Subcutaneous abdominal adipose tissue (tissue), 5 donors: Measurements from ENCODE around the gene HLA-DOB.

ENCODE experiments used
- H3K27ac ChIP-seq: one replicate; pipeline ENCODE4 v1.7.0; 2013; ENCODE audit warnings: low read depth, mild to moderate bottlenecking, inconsistent platforms, low read length, moderate library complexity
- H3K27me3 ChIP-seq, 5 donors: one replicate each; pipeline ENCODE4 v1.7.0; 2013; ENCODE audit warnings: low read length in 5 of 5, inconsistent platforms in 1 of 5; ENCODE audit not compliant: control insufficient read depth in 5 of 5, insufficient read depth in 4 of 5
- H3K36me3 ChIP-seq, 5 donors: one replicate each; pipeline ENCODE4 v1.7.0; 2013; ENCODE audit warnings: low read length in 5 of 5; ENCODE audit not compliant: control insufficient read depth in 5 of 5, insufficient read depth in 5 of 5
- H3K4me1 ChIP-seq, 5 donors: one replicate each; pipeline ENCODE4 v1.7.0; 2013; ENCODE audit warnings: low read length in 5 of 5, mild to moderate bottlenecking in 3 of 5, moderate library complexity in 1 of 5; ENCODE audit not compliant: control insufficient read depth in 5 of 5, insufficient read depth in 5 of 5
- H3K4me3 ChIP-seq, 5 donors: one replicate each; pipeline ENCODE4 v1.7.0; 2013; ENCODE audit warnings: low read length in 5 of 5, low read depth in 1 of 5
- H3K9ac ChIP-seq, 5 donors: one replicate each; pipeline ENCODE4 v1.7.0; 2013; ENCODE audit warnings: low read length in 5 of 5, mild to moderate bottlenecking in 4 of 5, moderate library complexity in 3 of 5
- H3K9me3 ChIP-seq, 5 donors: one replicate each; pipeline ENCODE4 v1.7.0; 2013; ENCODE audit warnings: low read length in 5 of 5; ENCODE audit not compliant: control insufficient read depth in 5 of 5
- donor health status: healthy.
- donor health status: healthy.
- donor health status: healthy.
- donor health status: healthy.
- donor health status: healthy.

The HLA-DOB gene

GRCh38 chr6:32843979-32844838 lies 27.4 kb upstream of the HLA-DOB start, which contains the start of gene PSMB8:
Gene PSMB8, minus strand, starts transcription at chr6:32844047. Its CDS starts 51 bp downstream, at chr6:32843996.
- Histone ChIP-seq H3K9me3 (no peaks in the 10 kb centered on the region), H3K4me1 (peaks cover 0 to 58% (median 34%) of the 10 kb centered on the region in 5 donors), H3K27me3 (no peaks in the 10 kb centered on the region), H3K9ac (peak within 1 kb of the TSS; percentile 75 to 93 (median 81)), H3K4me3 (peak within 1 kb of the TSS; percentile 77 to 94 (median 91)), H3K27ac (peak within 1 kb of the TSS; percentile 96), H3K36me3 (peaks cover 5 to 64% (median 49%) of the 10 kb centered on the region in 5 donors)

GRCh38 chr6:32843331-32843978 lies 26.7 kb upstream of the HLA-DOB start:
- peak overlapping the region; percentile 96 for H3K27ac ChIP-seq
- peak overlapping the region; percentile 75 to 93 (median 81) for H3K9ac ChIP-seq
- peaks cover 5 to 56% (median 41%) of the 10 kb centered on the region in 5 donors for H3K36me3 ChIP-seq
- H3K4me1 ChIP-seq = peaks cover 0 to 61% (median 36%) of the 10 kb centered on the region in 5 donors
- no peaks in the 10 kb centered on the region for H3K9me3 ChIP-seq
- peak overlapping the region; percentile 77 to 94 (median 91) for H3K4me3 ChIP-seq
- no peaks in the 10 kb centered on the region for H3K27me3 ChIP-seq

- Histone ChIP-seq H3K36me3 (peaks cover 0 to 49% (median 34%) of the 10 kb centered on the region in 5 donors), H3K4me3 (peak overlapping the region in 3 of 5 donors; percentile 77 to 94 (median 91)), H3K4me1 (peaks cover 0 to 61% (median 41%) of the 10 kb centered on the region in 5 donors), H3K9ac (peak overlapping the region in 1 of 5 donors; percentile 38), H3K27ac (no peak overlapping the region), H3K27me3 (no peaks in the 10 kb centered on the region), H3K9me3 (no peaks in the 10 kb centered on the region)
Observed at GRCh38 chr6:32842690-32843089, 25.9 kb upstream of the HLA-DOB start.

- Histone ChIP-seq H3K9ac (no peak overlapping the region), H3K36me3 (peaks cover 0 to 43% (median 29%) of the 10 kb centered on the region in 5 donors), H3K9me3 (no peaks in the 10 kb centered on the region), H3K27me3 (no peaks in the 10 kb centered on the region), H3K4me3 (peak overlapping the region in 2 of 5 donors; percentile 77 to 94), H3K27ac (peak overlapping the region; percentile 5), H3K4me1 (peaks cover 0 to 64% (median 44%) of the 10 kb centered on the region in 5 donors)
Observed at GRCh38 chr6:32842021-32842650, 25.3 kb upstream of the HLA-DOB start.

- H3K4me3 ChIP-seq = no peak overlapping the region
- H3K36me3 ChIP-seq = peaks cover 0 to 37% (median 18%) of the 10 kb centered on the region in 5 donors
- no peak overlapping the region for H3K9ac ChIP-seq
- H3K27ac ChIP-seq = no peak overlapping the region
- no peaks in the 10 kb centered on the region for H3K9me3 ChIP-seq
- H3K27me3 ChIP-seq = no peaks in the 10 kb centered on the region
- peaks cover 0 to 52% (median 43%) of the 10 kb centered on the region in 5 donors for H3K4me1 ChIP-seq
Observed at GRCh38 chr6:32840604-32841246, 23.9 kb upstream of the HLA-DOB start.

GRCh38 chr6:32839356-32839755 lies 22.6 kb upstream of the HLA-DOB start:
- no peaks in the 10 kb centered on the region for H3K27me3 ChIP-seq
- H3K4me1 ChIP-seq = peaks cover 0 to 38% (median 31%) of the 10 kb centered on the region in 5 donors
- no peaks in the 10 kb centered on the region for H3K9me3 ChIP-seq
- H3K27ac ChIP-seq = peak overlapping the region; percentile 92
- peaks cover 4 to 46% (median 25%) of the 10 kb centered on the region in 5 donors for H3K36me3 ChIP-seq
- no peak overlapping the region for H3K9ac ChIP-seq
- H3K4me3 ChIP-seq = no peak overlapping the region

GRCh38 chr6:32838114-32838958 lies 21.5 kb upstream of the HLA-DOB start, which contains the start of gene TAP2:
Gene TAP2, minus strand, starts transcription at chr6:32838739. Its CDS starts 506 bp downstream, at chr6:32838233.
- H3K27me3 ChIP-seq = no peaks in the 10 kb centered on the region
- peaks cover 0 to 29% (median 21%) of the 10 kb centered on the region in 5 donors for H3K4me1 ChIP-seq
- no peaks in the 10 kb centered on the region for H3K9me3 ChIP-seq
- peaks cover 4 to 55% (median 30%) of the 10 kb centered on the region in 5 donors for H3K36me3 ChIP-seq
- H3K4me3 ChIP-seq = peak within 1 kb of the TSS; percentile 78 to 90 (median 82)
- H3K9ac ChIP-seq = peak within 1 kb of the TSS in 4 of 5 donors; percentile 64 to 83 (median 80)
- peak within 1 kb of the TSS; percentile 92 for H3K27ac ChIP-seq

GRCh38 chr6:32837651-32838113 lies 20.9 kb upstream of the HLA-DOB start:
- peaks cover 0 to 22% (median 14%) of the 10 kb centered on the region in 5 donors for H3K4me1 ChIP-seq
- H3K36me3 ChIP-seq = peaks cover 4 to 55% (median 29%) of the 10 kb centered on the region in 5 donors

More at GRCh38 chr6:32837651-32838113, 20.9 kb upstream of the HLA-DOB start:
- Histone ChIP-seq H3K27me3 (no peaks in the 10 kb centered on the region), H3K27ac (peak overlapping the region; percentile 92), H3K9me3 (no peaks in the 10 kb centered on the region), H3K9ac (peak overlapping the region in 4 of 5 donors; percentile 64 to 83 (median 78)), H3K4me3 (peak overlapping the region; percentile 78 to 90 (median 82))
